Progenitor cell of endocrine pancreas (in vitro differentiated cells): ENCODE data around the gene B3GAT1. TPM values are rescaled to one million over a fixed set of nuclear protein-coding genes. Genes with fewer than 3 reads are reported as not detected.

ENCODE experiments used
- DNase-seq: peaks from one replicate; pipeline ENCODE4 v3.0.0; 2021; ENCODE audit warnings: low spot score; ENCODE audit not compliant: unreplicated experiment
- H3K27ac Mint-ChIP-seq: 2 replicates; pipeline ENCODE4 v1.8.0; 2021; ENCODE audit warnings: mild to moderate bottlenecking, moderate library complexity, mixed read lengths
- H3K27me3 Mint-ChIP-seq: 2 replicates; pipeline ENCODE4 v1.8.0; 2021; ENCODE audit warnings: mixed read lengths
- H3K36me3 Mint-ChIP-seq: 2 replicates; pipeline ENCODE4 v1.8.0; 2022; ENCODE audit warnings: mixed read lengths; ENCODE audit not compliant: insufficient read depth
- H3K4me1 Mint-ChIP-seq: 2 replicates; pipeline ENCODE4 v1.8.0; 2021; ENCODE audit warnings: low read depth, mixed read lengths
- H3K4me3 Mint-ChIP-seq: 2 replicates; pipeline ENCODE4 v1.8.0; 2021; ENCODE audit warnings: low read depth, mild to moderate bottlenecking, moderate library complexity, mixed read lengths
- H3K9me3 Mint-ChIP-seq: 2 replicates; pipeline ENCODE4 v1.8.0; 2021; ENCODE audit warnings: low read depth, mixed read lengths
- total RNA-seq: library from RNA; stranded (reverse); gene quantifications from 2 replicates; pipeline ENCODE4 v1.2.1, GENCODE V29; 2021
- TF ChIP-seq, protein P1 (sequence below): fragments of 200-600 bp; sonication (generic); IDR thresholded peaks from one replicate; pipeline ENCODE4 v1.5.0; 2021; ENCODE audit warnings: antibody characterized with exemption, mild to moderate bottlenecking; ENCODE audit not compliant: unreplicated experiment

The B3GAT1 gene
- total RNA-seq, 1 donor from 2014 or later, result 5.1 TPM

DNA sequence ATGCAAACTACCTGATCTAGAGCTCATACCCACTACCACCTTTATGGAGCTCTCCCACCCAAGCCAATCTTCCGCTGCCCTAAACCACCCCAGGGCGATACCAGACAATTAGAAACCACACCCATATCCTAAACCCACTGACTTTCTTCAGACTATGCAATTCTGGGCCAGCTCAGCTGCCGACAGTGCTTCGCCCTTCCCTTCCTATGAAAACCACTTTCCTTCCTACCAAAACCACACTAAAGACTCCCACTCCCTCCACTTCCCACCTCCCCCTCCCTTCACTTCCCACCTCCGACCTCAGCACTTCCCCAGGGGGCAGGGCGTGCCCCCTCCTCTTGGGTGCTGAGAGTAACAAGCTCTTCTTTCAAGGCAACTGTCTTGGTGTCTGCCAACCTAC, 25.1 kb downstream of the B3GAT1 start:
- no peak overlapping the region for H3K4me3 Mint-ChIP-seq
- no peak overlapping the region for H3K27ac Mint-ChIP-seq
- H3K36me3 Mint-ChIP-seq, result no peaks in the 10 kb centered on the region
- H3K4me1 Mint-ChIP-seq, result no peaks in the 10 kb centered on the region
- TF ChIP-seq, protein P1, sequence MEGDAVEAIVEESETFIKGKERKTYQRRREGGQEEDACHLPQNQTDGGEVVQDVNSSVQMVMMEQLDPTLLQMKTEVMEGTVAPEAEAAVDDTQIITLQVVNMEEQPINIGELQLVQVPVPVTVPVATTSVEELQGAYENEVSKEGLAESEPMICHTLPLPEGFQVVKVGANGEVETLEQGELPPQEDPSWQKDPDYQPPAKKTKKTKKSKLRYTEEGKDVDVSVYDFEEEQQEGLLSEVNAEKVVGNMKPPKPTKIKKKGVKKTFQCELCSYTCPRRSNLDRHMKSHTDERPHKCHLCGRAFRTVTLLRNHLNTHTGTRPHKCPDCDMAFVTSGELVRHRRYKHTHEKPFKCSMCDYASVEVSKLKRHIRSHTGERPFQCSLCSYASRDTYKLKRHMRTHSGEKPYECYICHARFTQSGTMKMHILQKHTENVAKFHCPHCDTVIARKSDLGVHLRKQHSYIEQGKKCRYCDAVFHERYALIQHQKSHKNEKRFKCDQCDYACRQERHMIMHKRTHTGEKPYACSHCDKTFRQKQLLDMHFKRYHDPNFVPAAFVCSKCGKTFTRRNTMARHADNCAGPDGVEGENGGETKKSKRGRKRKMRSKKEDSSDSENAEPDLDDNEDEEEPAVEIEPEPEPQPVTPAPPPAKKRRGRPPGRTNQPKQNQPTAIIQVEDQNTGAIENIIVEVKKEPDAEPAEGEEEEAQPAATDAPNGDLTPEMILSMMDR, result no peak
- no peaks in the 10 kb centered on the region for H3K27me3 Mint-ChIP-seq
- no peaks in the 10 kb centered on the region for H3K9me3 Mint-ChIP-seq
- DNase-seq, result no peak

GRCh38 chr11:134385774-134386565, 26.1 kb downstream of the B3GAT1 start:
- Mint-ChIP-seq H3K4me3 (no peak overlapping the region), H3K27ac (no peak overlapping the region), H3K27me3 (no peaks in the 10 kb centered on the region), H3K36me3 (no peaks in the 10 kb centered on the region), H3K9me3 (no peaks in the 10 kb centered on the region), H3K4me1 (no peaks in the 10 kb centered on the region)
- TF ChIP-seq, protein P1, result no peak
- DNase-seq, result no peak

GRCh38 chr11:134385171-134385570, 26.9 kb downstream of the B3GAT1 start:
- no peak for DNase-seq
- no peaks in the 10 kb centered on the region for H3K4me1 Mint-ChIP-seq
- no peak overlapping the region for H3K27ac Mint-ChIP-seq
- no peak overlapping the region for H3K4me3 Mint-ChIP-seq
- no peaks in the 10 kb centered on the region for H3K9me3 Mint-ChIP-seq
- TF ChIP-seq, protein P1, result no peak
- no peaks in the 10 kb centered on the region for H3K36me3 Mint-ChIP-seq
- no peaks in the 10 kb centered on the region for H3K27me3 Mint-ChIP-seq

DNA sequence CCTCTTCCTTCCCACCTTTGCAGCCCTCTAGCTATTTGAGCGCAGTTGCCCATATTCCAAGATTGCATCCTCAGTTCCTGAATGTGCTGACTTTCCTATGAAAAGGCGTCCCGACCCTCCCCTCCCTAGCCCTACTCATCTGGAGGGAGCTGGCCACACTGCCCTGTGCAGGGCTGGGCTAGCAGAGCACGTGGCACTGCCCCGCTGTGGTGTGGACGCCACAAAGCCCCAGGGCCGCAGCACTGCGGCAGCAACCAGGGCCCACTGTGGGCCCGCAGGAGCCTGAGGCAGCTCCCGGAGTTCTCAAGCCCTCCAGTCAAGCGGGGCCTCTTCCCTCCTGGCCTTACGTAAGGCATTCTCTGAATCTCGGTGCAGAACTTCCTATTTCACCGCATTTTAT, 27.6 kb downstream of the B3GAT1 start:
- H3K36me3 Mint-ChIP-seq, result no peaks in the 10 kb centered on the region
- no peaks in the 10 kb centered on the region for H3K9me3 Mint-ChIP-seq
- H3K4me3 Mint-ChIP-seq, result no peak overlapping the region
- TF ChIP-seq, protein P1, result no peak
- H3K27me3 Mint-ChIP-seq, result no peaks in the 10 kb centered on the region
- no peak overlapping the region for H3K27ac Mint-ChIP-seq
- no peaks in the 10 kb centered on the region for H3K4me1 Mint-ChIP-seq
- DNase-seq, result no peak

- Mint-ChIP-seq H3K36me3 (no peaks in the 10 kb centered on the region), H3K27me3 (no peaks in the 10 kb centered on the region), H3K9me3 (no peaks in the 10 kb centered on the region), H3K27ac (no peak overlapping the region), H3K4me3 (no peak overlapping the region), H3K4me1 (no peaks in the 10 kb centered on the region)
- no peak for DNase-seq
- TF ChIP-seq, protein P1, result no peak
These were observed 28.3 kb downstream of the B3GAT1 start for GRCh38 chr11:134383576-134384221.
